Omental fat pad (tissue), 4 donors: ENCODE results near the gene EMP1. TPM values are rescaled to one million over a fixed set of nuclear protein-coding genes. Genes with fewer than 3 reads are reported as not detected.

ENCODE experiments used
- ATAC-seq: fragments of 150-250 bp; one replicate; pipeline ENCODE4 v1.9.1; 2016; ENCODE audit warnings: mild to moderate bottlenecking, moderate library complexity; ENCODE audit not compliant: low FRiP score
- DNase-seq: peaks from one replicate; pipeline ENCODE4 v3.0.0-alpha.2; 2019; ENCODE audit warnings: low spot score
- CTCF ChIP-seq, 3 donors: fragments of 450-650 bp; IDR thresholded peaks; one replicate each; pipeline ENCODE4 v1.5.1; 2016 to 2017; ENCODE audit warnings: antibody characterized with exemption in 3 of 3, mild to moderate bottlenecking in 3 of 3, moderate library complexity in 2 of 3
- total RNA-seq, 4 donors: library from RNA; depleted of rRNA; stranded (reverse); fragments of >200 nt; gene quantifications; one replicate each; pipeline ENCODE4 v1.1.0, GENCODE V29; 2016

The EMP1 gene
- total RNA-seq, 4 donors from 2014 or later = 687 to 4,689 (median 1,133) TPM

- no peak for TF ChIP-seq CTCF (IDR thresholded peaks at IDR 0.05)
- peak; percentile 79 for ATAC-seq
- no peak for DNase-seq
Observed at GRCh38 chr12:13163868-13164635, 32.5 kb upstream of the EMP1 start.

GRCh38 chr12:13164921-13165616, 31.5 kb upstream of the EMP1 start:
- TF ChIP-seq CTCF (IDR thresholded peaks at IDR 0.05) = no peak
- ATAC-seq (no peak), DNase-seq (no peak)

GRCh38 chr12:13165617-13166041, 30.9 kb upstream of the EMP1 start:
- TF ChIP-seq CTCF (IDR thresholded peaks at IDR 0.05) = no peak
- ATAC-seq (peak; percentile 85), DNase-seq (peak; percentile 71)

- no peak for TF ChIP-seq CTCF (IDR thresholded peaks at IDR 0.05)
- ATAC-seq (no peak), DNase-seq (no peak)
Observed at GRCh38 chr12:13167226-13167625, 29.3 kb upstream of the EMP1 start.

GRCh38 chr12:13167906-13168305, 28.6 kb upstream of the EMP1 start:
- DNase-seq = no peak
- TF ChIP-seq CTCF (IDR thresholded peaks at IDR 0.05) = no peak

GRCh38 chr12:13169272-13169671, 27.3 kb upstream of the EMP1 start:
- no peak for ATAC-seq
- DNase-seq = no peak
- TF ChIP-seq CTCF (IDR thresholded peaks at IDR 0.05) = no peak

More at GRCh38 chr12:13167906-13168305, 28.6 kb upstream of the EMP1 start:
- no peak for ATAC-seq
